ENCODE results near the gene HNRNPF. TPM values are rescaled to one million over a fixed set of nuclear protein-coding genes. Genes with fewer than 3 reads are reported as not detected.
"Not testable (repeated sequence)": the region's sequence is repeated elsewhere in the genome, so short reads cannot be mapped to it uniquely, and the experiment has no call there.

The HNRNPF gene
- polyA plus RNA-seq, 12 donors: 95.9 to 139 (median 110) TPM; not detected in 1

DNA sequence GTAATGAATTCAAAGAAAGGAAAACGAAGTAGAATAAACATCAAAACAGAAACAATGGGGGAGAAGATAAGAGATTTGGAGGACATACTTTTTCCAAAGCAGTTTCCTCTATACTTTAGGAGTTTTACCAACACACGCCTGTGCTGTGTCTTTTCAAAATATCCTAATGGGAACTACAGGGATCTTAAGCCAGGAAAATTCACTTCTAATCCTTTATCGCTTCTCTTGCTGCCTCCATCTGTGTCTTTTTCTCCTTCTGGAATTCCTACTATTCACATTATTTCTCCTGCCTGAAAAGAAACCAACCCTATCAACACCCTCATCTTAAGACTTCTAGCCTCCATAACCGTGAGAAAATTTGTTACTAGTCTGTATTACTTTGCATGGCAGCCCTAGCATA, 6.8 kb downstream of the HNRNPF start:
- no peak for DNase-seq

DNA sequence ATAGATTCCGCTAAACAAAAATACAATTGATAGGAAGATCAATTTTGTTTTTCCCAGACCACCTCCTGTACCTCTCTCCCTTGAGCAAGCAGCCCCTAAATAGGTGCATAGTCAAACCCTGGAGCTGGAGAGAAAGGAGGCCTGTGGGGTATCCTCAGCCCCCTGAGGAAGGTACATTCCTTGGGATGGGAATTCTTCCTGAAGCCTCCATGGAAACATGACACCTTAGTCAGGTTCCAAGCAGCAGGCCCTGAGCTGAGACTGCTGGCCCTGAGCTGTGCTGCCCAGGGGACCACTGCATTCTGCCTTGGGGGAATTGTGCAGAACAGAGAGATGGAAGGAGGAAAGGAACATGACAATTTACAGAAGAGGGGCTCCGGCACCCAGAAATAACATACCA, 7.4 kb downstream of the HNRNPF start:
- no peak for DNase-seq

DNA sequence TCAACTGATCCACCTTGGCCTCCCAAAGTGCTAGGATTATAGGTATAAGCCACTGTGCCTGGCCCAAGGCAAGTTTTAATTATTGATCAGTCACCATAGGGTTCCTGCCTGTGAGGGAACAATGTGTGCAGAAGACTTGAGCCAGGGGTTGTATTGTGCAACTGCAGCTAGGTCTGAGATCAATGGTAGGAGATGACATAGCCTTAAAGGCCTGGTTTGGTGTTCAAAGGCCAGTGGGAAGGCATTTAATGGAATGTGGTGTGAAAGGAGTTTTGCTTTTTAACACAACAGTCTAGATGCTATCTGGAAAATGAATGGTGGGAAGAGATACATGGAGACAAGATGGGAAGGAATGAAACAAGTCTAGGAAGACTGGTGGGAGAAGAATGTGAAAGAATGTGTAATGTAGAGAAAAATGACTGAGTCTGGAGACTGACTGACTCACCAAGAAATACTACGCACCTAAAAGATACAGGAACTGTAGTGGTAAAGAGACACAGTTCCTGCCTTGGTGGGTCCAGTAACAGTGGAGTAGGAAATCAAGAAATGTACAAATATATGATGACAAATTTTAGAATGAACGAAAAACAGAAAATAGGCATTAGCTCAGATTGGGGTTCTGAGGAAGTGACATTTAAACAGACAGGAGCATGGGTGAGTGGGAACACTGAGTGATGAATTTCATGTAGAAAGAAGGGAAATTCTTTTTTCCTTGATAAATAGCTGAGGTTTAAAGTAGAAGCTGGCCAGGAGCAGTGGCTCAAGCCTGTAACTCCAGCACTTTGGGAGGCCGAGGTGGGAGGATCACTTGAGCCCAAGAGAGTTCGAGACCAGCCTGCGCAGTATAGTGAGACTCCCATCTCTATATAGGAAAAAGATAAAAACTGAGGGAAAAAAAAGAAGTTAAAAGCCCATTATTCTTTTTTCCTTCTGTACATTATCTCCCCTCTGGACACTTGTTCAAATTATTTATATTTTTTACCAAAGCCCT, 9.4 kb downstream of the HNRNPF start:
- DNase-seq: no peak

DNA sequence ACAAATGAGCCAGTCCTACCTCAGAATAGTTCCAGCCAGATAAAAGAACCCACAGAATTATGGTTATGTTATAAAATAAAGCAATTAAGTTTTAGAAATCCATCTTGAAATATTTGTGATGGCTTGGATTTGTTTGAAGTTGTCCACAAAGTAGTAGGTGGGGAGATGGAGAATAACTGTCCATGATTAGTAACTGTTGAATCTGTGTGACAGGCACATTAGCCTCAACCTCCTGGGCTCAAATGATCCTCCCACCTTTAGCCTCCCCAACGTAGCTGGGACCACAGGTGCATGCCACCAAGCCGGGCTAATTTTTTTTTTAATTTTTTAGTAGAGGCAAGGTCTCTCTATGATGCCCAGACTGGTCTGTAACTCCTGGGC, 10.1 kb downstream of the HNRNPF start:
- no peak for DNase-seq

DNA sequence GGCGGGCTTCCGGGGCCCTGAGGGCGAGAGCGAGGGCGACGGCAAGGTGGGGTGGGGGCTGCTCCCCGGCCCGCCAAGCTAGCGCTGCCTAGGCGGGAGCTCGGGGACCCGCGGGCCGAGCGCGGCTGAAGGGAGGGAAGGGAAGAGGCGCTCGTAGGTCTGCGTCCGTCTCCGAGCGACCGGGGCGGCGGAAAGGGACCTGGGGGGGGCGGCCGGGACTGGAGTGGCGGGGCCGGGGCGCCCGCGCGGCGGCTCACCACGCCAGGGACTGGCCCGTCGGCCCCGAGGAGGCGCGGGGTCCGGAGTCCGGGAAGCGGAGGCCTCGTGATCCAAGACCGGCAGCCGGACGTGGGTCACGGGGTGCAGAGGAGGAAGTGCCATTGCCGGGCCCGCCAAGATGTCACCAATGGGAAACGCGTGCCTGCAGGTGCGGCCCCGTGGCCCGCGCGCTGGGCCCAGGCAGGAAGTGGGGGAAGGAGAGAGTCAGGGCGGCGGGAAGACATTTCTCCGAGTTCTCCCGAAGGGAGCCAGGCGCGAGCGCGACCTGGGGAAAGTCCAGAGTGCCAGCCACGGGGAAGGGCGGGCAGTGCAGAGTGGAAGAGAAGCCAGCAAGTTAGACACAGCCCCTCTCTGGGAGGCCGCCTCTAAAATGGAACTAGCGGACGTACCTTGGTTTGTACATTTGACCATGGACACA, 11.9 kb downstream of the HNRNPF start:
- peak; percentile 73 for DNase-seq

DNA sequence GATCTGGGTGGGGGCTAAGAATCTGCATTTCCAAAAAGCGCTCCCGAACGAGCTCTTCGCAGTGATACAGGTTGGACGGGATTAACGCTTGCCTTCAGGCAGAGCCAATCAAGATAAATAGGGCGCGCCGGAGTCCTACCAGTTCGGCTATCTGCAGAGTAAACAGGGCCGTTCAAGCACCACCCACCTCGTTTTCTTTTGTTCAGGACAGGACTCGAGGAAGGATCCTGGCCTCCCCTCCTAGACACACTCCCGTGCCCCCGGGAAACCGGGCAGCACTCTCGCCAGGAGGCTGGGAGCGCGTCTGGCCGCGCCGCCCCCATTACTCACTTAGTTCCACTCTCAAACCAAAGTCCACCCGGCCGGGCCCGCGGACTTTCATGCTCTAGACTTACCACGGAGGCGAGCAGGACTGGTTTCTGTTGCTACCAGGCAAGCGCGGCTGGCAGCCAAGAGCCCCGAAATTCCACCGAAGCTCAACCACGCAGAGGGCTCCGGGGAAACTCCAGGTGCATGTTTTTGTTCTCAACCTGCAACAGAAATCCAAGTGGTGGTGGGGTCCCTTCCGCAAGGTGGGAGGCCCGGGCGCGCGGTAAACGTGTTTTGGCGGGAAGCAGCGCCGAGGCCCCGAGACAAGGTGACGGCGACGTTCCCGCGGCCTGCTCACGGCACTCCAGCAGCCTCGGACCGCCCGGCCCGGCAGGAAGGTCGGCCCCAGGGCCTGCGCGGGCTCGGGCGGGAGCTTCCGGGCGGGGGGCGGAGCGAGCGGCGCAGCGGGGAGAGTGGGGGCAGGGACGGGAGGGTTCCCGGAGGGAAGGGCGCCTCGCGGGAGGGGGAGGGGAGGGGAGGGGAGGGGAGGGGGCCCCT, 12.7 kb downstream of the HNRNPF start:
- DNase-seq: peak; percentile 69

DNA sequence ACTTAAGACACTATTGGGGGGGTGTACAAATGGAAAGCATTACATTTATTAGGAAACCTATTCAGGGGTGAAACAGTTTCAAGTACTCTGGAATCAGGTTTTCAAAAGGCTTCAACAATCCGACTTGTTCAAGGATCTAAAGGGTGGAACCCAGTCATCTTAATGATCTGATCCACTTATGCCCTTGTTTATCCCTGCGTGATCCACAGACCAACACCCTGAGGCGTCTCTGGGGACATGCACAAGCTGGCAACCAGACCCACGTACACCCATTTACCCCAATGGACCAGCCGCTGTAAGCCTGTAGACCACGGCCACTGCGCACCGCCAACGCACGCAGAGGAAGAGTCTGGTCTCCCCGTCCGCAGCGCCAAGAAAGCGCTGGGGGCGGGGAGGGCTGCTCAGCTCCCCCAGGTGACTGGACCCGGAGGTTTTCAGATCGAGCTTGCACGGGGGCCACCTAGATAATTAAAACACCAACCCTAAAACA, 13.4 kb downstream of the HNRNPF start:
- DNase-seq: no peak

DNA sequence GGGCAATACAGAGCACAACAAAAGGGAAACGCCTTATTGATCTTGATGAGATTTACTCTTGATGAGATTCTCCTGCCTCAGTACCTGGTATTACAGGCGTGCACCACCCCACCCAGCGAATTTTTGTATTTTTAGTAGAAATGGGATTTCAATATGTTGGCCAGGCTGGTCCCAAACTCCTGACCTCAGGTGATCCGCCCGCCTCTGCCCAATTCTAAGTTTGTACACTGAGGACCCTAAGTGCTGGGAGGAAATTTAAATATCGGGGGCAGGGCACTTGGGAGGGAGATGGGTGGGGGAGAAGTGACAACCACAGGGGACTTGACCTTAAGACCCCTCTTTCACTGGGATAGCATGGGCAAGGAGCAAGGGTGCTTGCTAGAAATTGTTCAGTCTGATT, 14.1 kb downstream of the HNRNPF start:
- DNase-seq: no peak

DNA sequence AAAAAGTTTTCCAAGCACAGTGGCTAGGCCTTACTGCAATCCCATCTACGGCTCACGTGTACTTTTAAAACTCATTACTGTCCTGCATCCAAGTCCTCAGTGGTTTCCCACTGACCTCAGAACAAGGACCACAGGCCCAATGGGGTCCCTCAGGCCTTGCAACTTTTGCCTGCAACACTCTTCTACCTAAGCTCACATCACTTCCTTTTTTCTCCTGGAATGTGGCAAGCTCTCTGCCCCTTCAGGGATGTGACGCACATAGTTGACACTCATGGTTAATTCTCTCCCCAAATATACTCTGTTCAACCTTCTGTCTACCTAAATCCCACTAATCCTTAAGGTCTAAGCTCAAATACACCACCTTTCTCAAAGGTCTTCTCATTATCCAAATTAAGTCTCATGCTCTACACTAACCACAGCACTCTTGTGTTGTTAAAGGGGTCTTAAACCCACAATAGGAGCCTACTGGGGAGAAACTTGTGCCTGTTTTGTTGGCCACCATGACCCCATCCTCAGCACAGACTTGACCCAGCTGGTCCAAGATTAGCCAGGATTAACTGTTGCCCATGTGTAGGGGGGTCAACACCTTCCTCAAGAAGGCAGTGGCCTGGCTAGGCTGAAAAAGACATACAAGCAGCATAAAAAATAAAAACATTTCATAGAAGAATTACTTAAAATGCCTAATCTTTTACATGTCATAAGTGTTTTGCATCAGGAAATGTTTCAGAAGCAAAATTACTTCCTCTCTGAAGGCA, 15.2 kb downstream of the HNRNPF start:
- no peak for DNase-seq

DNA sequence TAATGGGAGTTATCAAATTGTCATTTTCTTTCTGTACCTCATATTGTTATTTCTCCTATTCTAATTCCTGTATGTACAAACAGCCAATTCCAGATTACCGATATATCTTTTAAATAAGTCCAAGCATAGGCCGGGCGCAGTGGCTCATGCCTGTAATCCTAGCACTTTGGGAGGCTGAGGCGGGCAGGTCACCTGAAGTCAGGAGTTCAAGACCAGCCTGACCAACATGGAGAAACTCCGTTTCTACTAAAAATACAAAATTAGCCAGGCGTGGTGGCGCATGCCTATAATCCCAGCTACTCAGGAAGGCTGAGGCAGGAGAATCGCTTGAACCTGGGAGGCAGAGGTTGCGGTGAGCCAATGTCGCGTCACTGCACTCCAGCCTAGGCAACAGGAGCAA, 15.8 kb downstream of the HNRNPF start:
- not testable (repeated sequence) for DNase-seq

DNA sequence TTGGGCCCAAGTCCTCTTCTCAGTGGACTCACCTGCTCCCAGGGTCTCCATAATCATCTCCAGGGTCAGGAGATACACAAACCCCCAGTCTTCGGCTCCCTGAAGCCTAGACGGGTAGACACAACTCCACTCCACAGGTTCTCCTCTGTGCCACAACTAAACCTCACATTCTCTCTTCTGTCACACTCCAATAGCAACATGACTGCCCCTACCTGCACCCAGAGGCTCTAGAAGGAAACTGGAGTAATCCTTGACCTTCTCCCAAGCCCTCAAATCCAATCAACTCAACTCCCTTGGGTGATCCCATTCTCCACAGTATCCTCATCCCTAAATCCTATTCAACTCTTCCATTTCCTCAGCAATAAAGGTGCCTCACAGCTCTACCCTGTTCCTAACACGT, 16.2 kb downstream of the HNRNPF start:
- no peak for DNase-seq

DNA sequence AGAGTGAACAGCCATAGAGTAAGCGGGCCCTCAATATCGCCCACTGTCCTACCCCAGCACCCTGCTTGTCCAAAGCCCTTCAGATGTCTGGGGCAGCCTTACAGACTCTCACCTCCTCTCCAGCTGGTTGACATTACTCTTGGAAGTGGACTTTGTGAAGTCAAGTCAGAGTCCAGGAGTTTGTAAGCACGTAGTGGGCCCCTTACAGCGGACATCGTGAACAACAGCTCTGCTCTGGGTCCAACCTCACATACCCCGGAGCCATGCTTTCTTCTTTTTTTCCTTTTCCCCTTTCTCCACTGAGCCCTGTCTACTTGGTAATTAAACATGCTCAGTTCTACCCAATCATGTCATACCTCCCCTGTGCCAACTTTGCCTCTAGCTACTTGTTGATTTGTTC, 17.5 kb downstream of the HNRNPF start:
- DNase-seq: no peak

DNA sequence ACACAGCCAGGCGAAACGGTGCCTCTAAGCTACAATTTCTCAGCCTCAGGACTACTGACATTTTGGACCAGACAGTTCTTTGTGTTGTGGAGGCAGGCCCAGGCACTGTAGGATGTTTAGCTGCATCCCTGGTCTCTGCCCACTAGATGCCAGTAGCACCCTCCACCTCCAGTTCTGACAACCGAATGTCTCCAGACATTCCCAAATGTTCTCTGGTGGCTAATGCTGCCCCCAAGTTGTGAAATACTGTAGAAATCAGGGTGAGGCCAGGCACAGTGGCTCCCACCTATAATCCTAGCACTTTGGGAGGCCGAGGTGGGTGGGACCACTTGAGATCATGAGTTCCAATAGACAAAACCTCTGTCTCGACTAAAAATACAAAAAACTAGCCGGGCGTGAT, 18.2 kb downstream of the HNRNPF start:
- DNase-seq: no peak

DNA sequence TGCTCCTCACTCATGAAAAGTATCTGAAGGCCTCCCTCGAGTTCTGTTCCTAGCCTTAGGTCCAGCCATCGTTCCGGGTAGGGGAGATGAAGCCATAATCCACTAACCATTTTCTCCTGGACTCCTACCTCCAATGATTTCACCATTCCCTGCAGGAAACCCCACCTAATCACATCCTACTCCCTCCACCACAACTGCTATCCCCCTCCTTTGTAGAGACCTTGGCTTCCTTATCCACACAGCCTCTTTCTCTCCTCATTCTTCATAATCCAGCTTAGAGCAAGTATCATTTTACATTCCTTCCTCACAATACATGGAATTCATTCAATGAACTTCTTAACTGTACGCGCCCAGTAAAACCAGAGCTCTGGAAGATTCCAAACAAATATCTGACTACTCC, 18.7 kb downstream of the HNRNPF start:
- no peak for DNase-seq

DNA sequence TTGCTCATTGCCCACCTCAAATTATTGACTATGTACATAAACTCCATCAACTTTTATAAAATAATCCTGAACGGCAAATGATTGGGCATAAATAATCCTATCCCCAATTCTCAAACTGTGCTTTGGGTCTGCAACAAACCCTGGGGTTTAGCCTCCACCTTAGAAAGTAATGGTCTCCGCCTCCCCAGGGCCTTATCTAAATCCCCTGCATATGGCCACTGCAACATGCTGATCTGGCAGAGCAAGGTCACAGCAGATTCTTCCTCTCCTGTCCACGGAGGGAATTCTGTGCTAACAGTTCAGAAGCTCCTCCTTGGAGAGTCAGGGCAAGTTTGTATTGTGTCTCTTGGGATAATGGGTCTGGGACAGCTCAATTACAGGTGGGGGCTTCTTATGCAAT, 19.1 kb downstream of the HNRNPF start:
- no peak for DNase-seq

DNA sequence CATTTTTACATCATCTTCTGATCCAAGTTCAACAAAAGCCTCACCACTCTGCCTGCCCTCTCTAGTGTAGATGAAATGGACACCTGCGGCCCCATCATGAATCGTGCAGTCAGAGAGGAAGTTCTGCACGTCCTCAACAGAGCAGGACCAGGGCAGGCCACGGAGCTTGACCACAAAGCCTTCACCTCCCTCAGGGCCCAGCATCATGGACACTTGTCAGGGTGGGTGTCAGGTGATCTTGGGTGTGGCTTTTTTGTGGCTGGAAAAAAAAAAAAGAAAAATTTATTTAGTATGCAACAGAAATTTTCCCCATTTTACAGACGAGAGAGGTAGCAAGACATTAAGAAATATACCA, 21.3 kb downstream of the HNRNPF start:
- no peak for DNase-seq

DNA sequence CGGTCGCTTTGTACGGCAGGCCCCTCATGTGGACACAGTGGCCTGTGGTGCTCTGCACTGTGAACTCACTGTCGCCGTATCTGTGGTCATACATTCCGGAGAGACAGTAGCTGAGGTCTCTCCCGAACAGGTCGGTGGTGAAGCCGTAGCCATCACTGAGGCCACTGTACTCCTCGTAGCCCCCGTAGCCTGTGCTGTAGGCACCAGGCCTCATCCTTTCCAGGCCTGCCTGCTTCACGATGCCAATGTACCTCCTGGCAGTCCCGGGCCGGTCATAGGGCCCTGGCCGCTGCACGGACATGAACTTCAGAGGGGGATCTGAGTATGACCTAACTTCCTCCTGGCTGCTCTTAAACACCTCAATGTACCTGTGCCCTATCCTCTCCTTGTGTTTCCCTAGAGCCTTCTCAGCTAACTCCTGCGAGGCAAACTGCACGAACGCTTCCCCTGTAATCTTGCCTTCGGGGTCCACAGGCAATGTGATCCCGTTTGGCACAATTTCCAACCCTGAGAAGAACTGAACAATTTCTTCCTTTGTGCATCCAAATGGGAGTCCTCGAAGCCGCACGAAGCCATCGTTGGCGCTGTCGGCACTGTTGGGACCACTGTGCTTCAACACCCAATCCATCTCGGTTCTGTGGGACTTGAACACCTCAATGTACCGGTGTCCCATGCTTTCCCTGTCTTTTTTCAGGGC, 21.9 kb downstream of the HNRNPF start:
- DNase-seq: no peak

DNA sequence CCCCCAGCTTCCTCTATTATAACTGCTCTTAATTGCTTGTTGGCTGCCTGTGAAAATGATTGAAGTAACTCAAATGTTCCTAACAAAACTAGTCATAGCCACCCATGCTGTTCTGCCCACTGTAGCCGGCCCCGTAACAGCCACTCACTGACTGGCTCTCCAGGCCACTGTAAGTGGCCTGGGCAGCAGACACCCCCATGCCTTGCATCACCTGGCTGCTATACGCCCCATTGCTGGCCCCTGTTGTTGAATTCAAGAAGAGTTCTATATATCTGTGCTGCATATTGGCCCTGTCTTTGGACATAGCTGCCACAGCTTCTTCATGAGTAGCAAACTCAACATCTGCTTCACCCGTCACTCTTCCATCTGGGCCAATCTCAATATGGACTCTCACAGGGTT, 22.4 kb downstream of the HNRNPF start:
- no peak for DNase-seq

DNA sequence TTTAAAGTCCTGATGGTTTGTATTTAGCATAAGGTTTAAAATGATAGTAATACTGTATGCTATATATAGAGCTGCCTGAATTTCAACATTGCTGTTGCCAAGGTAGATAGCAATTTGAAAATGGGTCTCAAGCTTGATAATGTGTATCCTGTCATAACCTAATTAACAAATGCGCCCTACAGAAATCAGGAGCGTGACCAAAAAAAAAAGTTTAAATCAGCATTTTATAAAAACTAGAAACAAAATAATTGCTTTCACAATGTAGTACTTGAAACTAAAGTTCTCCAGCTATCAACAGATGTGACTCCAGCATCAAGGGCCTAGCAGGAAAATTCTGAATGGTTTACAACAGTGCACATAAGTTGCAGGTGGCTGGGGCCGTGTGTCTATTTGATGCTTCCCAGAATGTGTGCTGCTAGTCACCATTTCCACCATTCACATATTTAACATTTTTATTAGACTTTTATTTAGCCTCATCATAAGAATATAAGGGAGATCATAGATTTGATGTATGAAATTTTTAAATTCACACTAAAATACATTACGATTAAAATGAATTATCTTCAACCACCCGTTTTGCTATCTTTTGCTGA, 23.5 kb downstream of the HNRNPF start:
- no peak for DNase-seq

All from muscle of arm (tissue), 12 donors.